GM12892 (cell line): Measurements from ENCODE around the gene LBHD2.
"Not testable (repeated sequence)": the region's sequence is repeated elsewhere in the genome, so short reads cannot be mapped to it uniquely, and the experiment has no call there.

Source experiments
- DNase-seq: peaks from one replicate; pipeline ENCODE4 v3.0.0; 2011; ENCODE audit not compliant: insufficient read length
- FAIRE-seq: peaks from 2 replicates; lab custom pipeline; 2011; peaks lifted over from hg19 to GRCh38; lab: Jason Lieb, UNC
- POLR2A ChIP-seq: IDR thresholded peaks from 2 replicates; pipeline ENCODE4 v1.6.1; 2011; ENCODE audit warnings: low read depth, low read length, control low read depth
- POLR2AphosphoS5 ChIP-seq: IDR thresholded peaks from 2 replicates; pipeline ENCODE4 v1.6.1; 2011; ENCODE audit warnings: low read depth, low read length, control low read depth
- TAF1 ChIP-seq: IDR thresholded peaks from 2 replicates; pipeline ENCODE4 v1.6.1; 2011; ENCODE audit warnings: low read depth, mild to moderate bottlenecking, control low read depth, low read length, borderline replicate concordance

Gene LBHD2

GRCh38 chr14:103111232-103111868 is 27.3 kb downstream of the LBHD2 start:
- TF ChIP-seq POLR2AphosphoS5 (no peak), TAF1 (no peak)
- no peak for DNase-seq
- FAIRE-seq, result peak; percentile 80

- TF ChIP-seq POLR2AphosphoS5 (no peak), TAF1 (no peak), POLR2A (no peak)
- FAIRE-seq (no peak), DNase-seq (no peak)
Observed at GRCh38 chr14:103112400-103113243, 28.6 kb downstream of the LBHD2 start.

GRCh38 chr14:103113303-103113702 is 29.3 kb downstream of the LBHD2 start:
- no peak for FAIRE-seq
- DNase-seq, result no peak
- TF ChIP-seq POLR2AphosphoS5, result no peak
- TF ChIP-seq POLR2A, result no peak
- TF ChIP-seq TAF1, result no peak

- FAIRE-seq, result no peak
- TF ChIP-seq POLR2AphosphoS5 (no peak), TAF1 (no peak), POLR2A (no peak)
- no peak for DNase-seq
Observed at GRCh38 chr14:103113774-103114173, 29.8 kb downstream of the LBHD2 start.

- peak; percentile 56 for FAIRE-seq
- DNase-seq, result not testable (repeated sequence)
Observed at GRCh38 chr14:103115086-103115679, 31.2 kb downstream of the LBHD2 start.

GRCh38 chr14:103115845-103116572 is 32.0 kb downstream of the LBHD2 start:
- TF ChIP-seq POLR2AphosphoS5 (no peak), TAF1 (no peak), POLR2A (no peak)
- DNase-seq (no peak), FAIRE-seq (no peak)

GRCh38 chr14:103116636-103117035 is 32.6 kb downstream of the LBHD2 start:
- no peak for DNase-seq
- TF ChIP-seq TAF1, result no peak
- TF ChIP-seq POLR2AphosphoS5, result no peak
- no peak for TF ChIP-seq POLR2A
- no peak for FAIRE-seq

GRCh38 chr14:103117499-103117898 is 33.5 kb downstream of the LBHD2 start:
- DNase-seq, result not testable (repeated sequence)

GRCh38 chr14:103118018-103118662 is 34.1 kb downstream of the LBHD2 start:
- TF ChIP-seq POLR2A, result no peak
- no peak for TF ChIP-seq TAF1
- no peak for TF ChIP-seq POLR2AphosphoS5
- DNase-seq (no peak), FAIRE-seq (no peak)

More at GRCh38 chr14:103117499-103117898, 33.5 kb downstream of the LBHD2 start:
- not testable (repeated sequence) for FAIRE-seq

GRCh38 chr14:103118663-103119404 is 34.8 kb downstream of the LBHD2 start:
- DNase-seq (no peak), FAIRE-seq (no peak)
- no peak for TF ChIP-seq TAF1
- TF ChIP-seq POLR2A, result no peak
- no peak for TF ChIP-seq POLR2AphosphoS5

- not testable (repeated sequence) for FAIRE-seq, DNase-seq
Observed at GRCh38 chr14:103119527-103119926, 35.5 kb downstream of the LBHD2 start.
